GM19023 (cell line): Measurements from ENCODE around the gene ZNF865.
"Not testable (repeated sequence)": the region's sequence is repeated elsewhere in the genome, so short reads cannot be mapped to it uniquely, and the experiment has no call there.

Experiments used
- ATAC-seq: cut with Tn5 transposase; IDR thresholded peaks from one replicate; pipeline ENCODE4 v1.9.1; 2021; ENCODE audit warnings: mild to moderate bottlenecking, moderate library complexity; ENCODE audit not compliant: unreplicated experiment

Gene ZNF865

DNA sequence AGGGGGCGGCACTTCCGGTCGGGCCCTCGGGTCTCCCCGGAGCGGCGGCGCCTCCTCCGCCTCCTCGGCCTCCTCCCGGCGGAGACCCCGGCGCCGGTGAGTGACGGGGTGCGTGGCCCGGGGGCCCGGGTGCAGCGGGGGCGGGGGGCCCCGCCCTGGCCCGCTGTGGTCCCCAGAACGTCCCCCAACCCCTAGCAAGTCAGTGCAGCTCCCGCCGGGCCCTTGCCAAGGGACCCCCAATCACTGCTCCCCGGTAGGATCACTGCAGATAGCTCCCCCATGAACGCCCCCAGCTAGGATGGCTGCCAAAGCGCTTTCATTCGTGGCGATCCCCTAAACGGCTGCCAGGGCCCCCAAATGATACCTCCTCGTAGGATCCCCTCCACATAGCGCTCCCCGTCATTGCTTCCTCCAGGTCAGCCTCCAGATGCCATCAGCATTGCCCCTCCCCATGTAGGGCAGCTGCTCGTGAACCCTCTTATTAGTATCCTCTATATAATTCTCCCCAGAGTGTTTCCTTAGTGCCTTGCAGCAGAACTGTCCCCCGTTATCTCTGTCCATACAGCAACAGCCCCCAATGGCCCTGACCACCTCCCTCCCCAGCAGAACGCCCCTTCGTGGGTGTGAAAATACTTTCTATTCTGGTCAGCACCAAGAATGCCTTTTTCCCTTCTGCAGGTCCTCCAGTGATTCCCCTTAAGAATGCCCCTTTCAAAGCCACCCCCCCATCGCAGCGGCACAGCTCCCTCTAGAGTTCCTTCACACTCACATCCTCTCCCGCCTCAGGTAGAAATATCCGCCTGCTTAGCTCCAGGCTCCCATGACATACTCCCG lies at the start of gene ZNF865:
Gene ZNF865 (plus strand): TSS at position 11 of the 834 bp plus-strand sequence. CDS start 7,972 bp downstream, outside the sequence.
- ATAC-seq, result peak; percentile 22

GRCh38 chr19:55559684-55560083 lies 45.8 kb upstream of the ZNF865 start:
- no peak for ATAC-seq

- ATAC-seq, result no peak
Measured at GRCh38 chr19:55563261-55563690, 42.2 kb upstream of the ZNF865 start.

- ATAC-seq, result no peak
Measured at GRCh38 chr19:55566823-55567222, 38.6 kb upstream of the ZNF865 start.

DNA sequence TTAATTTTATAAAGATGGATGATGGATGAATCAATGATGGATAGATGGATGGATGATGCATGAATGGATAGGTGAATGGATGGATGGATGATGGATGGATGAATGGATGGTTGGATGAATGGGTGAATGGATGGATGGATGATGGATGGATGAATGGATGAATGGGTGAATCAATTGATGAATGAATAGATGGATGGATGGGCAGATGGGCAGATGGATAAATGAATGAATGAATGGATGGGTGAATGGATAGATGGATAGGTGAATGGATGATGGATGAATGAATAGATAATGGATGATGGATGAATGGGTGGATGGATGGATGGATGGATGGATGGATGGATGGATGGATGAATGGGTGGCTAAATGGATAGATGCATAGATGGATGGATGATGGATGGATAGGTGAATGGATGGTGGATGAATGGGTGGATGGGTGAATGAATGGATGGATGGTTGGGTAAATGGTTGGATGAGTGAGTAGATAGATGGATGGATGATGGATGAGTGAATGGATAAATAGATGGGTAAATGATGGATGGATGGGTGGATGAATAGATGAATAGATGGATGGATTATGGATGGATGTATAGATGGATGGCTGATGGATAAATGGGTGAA lies 37.6 kb upstream of the ZNF865 start:
- ATAC-seq, result no peak

DNA sequence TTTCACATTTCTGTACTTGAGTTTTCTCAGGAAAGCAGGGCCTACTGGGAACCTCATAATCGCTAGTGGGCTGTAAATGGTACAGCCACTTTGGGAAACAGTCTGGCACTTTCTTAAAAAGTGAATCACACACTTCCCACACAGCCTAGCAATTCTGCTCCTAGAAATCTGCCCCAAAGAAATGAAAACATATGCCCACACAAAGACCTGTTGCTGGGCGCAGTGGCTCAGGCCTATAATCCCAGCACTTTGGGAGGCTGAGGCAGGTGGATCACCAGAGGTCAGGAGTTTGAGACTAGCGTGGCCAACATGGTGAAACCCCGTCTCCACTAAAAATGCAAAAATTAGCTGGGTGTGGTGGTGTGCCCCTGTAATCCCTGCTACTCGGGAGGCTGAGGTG lies 36.0 kb upstream of the ZNF865 start:
- ATAC-seq, result not testable (repeated sequence)

- ATAC-seq, result not testable (repeated sequence)
Measured at GRCh38 chr19:55573929-55574328, 31.5 kb upstream of the ZNF865 start.

DNA sequence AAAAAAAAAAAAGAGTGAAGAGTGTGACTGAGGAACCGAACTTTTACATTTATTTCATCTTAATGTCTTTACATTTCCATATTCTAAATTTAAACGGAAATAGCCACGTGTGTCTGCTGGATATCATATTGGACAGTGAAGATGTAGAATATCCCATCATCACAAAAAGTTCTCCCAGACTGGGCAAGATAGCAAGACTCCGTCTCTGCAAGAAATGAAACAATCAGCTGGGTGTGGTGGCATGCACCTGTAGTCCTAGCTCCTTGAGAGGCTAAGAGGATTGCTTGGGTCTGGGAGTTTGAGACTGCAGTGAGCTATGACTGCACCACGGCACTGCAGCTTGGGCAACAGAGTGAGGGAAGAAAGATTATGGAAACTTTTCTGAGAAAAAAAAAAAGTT lies 28.7 kb upstream of the ZNF865 start:
- no peak for ATAC-seq

DNA sequence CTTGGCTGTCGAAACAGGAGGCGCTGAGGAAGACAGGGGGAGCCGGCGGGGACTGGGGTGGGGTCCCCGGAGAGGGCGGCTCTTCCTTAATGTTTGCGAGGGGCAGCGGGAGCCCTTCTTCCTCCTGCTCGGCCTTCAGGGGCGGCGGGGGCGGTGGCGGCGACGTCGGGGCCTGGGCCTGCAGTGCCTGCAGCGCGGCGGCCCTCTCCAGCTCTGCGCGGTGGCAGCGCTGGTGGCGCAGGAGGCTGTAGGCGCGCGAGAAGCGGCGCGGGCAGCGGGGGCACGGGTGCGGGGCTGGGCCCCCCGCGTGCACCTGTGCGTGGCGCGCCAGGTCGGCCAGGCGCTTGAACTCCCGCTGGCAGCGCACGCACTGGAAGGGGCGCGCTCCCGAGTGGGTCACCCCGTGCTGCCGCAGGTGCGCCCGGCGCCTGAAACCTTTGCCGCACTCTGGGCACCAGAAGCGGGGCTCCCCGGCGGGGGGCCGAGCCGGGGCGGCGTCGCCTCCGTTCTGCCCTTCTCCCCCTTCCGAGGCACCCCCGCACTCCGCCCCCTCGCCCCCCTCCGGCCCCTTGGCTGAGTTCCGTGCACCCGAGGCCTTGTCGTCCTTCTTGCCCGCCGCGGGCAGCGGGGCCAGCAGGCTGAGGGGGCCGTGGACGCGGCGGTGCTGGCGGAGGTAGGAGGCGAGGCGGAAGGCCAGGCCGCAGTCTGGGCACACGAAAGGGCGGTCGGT lies 27.3 kb upstream of the ZNF865 start:
- no peak for ATAC-seq

GRCh38 chr19:55578761-55579747 lies 26.4 kb upstream of the ZNF865 start:
- ATAC-seq, result no peak

DNA sequence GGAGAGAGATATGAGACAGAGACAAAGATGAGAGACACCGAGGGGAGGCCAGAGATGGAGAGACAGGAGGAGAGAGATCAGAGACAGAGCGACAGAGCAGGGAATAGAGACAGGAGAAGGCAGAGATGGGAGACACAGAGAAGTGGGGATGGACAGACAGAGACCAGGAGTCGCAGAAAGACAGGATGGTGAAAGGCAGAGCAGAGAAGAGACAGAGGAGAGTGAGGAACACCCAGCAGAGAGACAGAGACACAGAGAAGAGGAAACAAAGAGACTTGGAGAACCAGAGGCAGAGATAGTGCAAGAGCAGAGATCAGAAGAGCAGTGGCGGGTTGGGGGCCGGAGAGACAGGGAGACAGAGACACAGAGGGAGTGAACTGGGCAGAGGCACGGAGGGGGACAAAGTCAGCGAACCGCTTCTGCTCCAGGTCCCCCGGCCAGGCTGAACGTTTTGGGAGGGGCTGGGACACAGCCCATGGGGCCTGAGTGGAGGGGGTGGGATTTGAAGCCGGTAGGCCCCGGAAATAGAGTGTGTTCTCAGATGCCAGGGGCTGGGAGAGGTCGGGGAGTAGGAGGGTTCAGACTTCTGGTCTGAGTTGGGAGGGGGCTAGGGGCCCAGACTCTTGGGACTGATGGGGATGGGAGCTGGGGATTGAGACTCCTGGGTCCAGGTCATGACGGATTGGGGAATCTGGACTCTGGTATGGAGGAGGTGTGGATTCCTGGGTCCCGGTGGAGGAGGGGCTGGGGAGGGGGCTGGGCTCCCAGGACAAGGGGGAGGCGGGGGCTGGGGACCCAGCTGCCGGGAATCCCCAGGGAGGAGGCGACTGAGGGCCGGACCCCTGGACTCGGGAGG lies 25.5 kb upstream of the ZNF865 start:
- ATAC-seq, result no peak

DNA sequence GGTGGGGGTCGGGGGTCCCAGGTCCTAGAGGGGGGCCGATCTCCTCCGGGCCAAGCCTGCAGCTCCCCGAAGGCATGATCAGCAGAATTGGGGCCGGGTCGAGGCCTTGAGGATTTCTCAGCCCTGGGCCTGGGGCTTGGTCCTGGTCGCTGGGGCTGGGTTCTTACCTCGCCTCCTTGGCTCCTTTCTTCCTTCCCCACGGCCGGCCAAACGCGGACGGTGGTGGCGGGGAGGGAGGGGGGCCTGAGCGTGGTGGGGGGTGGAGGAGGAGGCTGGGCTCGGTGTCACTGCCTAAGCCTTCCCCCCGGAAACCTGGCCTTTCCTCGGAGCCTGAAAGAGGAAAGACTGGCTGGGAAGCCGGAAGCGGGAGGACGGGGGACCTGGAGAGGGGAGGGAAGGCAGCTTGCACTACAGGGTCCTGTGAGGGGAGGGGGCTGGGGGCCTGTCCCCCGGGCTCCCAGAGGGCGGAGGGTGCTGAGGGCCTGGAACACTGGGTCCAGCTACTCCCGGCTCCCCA lies 24.8 kb upstream of the ZNF865 start, which contains the start of gene ZNF579:
Gene ZNF579 (minus strand): TSS at position 221 of the 517 bp plus-strand sequence. CDS start 1,209 bp downstream, outside the sequence.
- no peak for ATAC-seq

GRCh38 chr19:55581145-55581822 lies 24.2 kb upstream of the ZNF865 start:
- no peak for ATAC-seq

- no peak for ATAC-seq
Measured at GRCh38 chr19:55581823-55582223, 23.6 kb upstream of the ZNF865 start.

- ATAC-seq, result not testable (repeated sequence)
Measured at GRCh38 chr19:55582284-55582683, 23.2 kb upstream of the ZNF865 start.

DNA sequence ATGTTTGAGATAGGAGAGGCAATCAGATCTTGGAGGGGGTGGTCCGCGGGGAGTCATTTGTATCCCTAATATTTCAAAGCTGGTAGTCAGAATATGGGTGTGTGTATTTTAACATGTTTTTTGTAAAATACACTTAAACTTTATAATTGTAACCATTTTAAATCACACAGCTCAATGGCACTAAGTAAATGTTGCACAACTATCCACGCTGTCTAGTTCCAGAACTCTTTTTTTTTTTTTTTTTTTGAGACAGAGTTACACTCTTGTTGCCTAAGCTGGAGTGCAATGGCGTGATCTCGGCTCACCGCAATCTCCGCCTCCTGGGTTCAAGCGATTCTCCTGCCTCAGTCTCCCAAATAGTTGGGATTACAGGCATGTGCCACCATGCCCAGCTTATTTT lies 21.6 kb upstream of the ZNF865 start:
- ATAC-seq, result not testable (repeated sequence)

GRCh38 chr19:55584871-55585270 lies 20.6 kb upstream of the ZNF865 start:
- no peak for ATAC-seq

GRCh38 chr19:55585658-55586339 lies 19.6 kb upstream of the ZNF865 start:
- ATAC-seq, result no peak
